Fibroblast of mammary gland (primary cell): ENCODE data around the gene TCN1.

Experiments
- DNase-seq: peaks from one replicate; pipeline ENCODE4 v3.0.0-alpha.2; 2010; ENCODE audit warnings: low read depth
- H3K4me3 ChIP-seq: 2 replicates; pipeline ENCODE4 v1.5.1; 2011; ENCODE audit warnings: low read depth, mild to moderate bottlenecking, low read length, moderate library complexity; ENCODE audit not compliant: control insufficient read depth
- CTCF ChIP-seq: conservative IDR thresholded peaks from 2 replicates; pipeline ENCODE4 v1.5.1; 2011; ENCODE audit warnings: low read depth, low read length, inconsistent platforms; ENCODE audit not compliant: control insufficient read depth, insufficient read depth

Gene TCN1

GRCh38 chr11:59810911-59811259 is 55.4 kb downstream of the TCN1 start:
- H3K4me3 ChIP-seq: peak overlapping the region; percentile 99
- no peak for DNase-seq
- TF ChIP-seq CTCF: no peak

DNA sequence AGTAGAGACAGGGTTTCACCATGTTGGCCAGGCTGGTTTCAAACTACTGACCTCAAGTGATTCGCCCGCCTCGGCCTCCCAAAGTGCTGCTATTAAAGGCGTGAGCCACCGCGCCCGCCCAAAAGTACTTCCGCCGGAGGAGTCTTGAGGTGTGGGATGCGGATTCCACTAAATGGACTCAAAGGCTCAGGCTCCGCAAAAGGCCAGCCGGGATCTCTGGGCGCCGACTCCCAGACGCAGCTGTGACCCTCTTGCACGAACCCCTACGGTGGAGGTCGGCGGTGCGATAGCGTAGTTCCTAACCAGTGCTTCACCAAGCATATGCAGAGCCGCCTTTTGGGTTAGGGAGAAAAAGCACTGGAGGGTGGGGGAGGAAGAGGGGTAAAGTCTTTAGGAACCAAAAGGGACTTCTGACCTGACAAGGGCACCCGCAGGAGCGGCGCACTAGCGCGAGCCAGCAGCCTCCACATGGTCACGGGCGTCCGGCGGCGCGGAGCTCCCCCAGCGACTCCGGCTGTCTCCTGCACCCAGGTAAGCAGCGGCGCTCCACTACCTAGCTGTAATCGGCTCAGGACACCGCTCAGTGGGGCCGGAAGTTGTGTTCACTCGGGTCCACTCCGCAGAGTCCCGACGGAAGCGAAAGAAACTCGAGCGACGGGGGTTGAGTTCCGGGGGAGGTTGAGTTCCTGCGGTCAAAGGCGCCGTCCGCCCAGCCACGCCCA is 55.9 kb downstream of the TCN1 start, which contains the start of gene MRPL16:
Gene MRPL16, minus strand, starts transcription at position 590 of the 722 bp plus-strand sequence. Its CDS starts 120 bp downstream, at position 470.
- peak within 1 kb of the TSS; percentile 99 for H3K4me3 ChIP-seq
- TF ChIP-seq CTCF: no peak
- peak; percentile 86 for DNase-seq

DNA sequence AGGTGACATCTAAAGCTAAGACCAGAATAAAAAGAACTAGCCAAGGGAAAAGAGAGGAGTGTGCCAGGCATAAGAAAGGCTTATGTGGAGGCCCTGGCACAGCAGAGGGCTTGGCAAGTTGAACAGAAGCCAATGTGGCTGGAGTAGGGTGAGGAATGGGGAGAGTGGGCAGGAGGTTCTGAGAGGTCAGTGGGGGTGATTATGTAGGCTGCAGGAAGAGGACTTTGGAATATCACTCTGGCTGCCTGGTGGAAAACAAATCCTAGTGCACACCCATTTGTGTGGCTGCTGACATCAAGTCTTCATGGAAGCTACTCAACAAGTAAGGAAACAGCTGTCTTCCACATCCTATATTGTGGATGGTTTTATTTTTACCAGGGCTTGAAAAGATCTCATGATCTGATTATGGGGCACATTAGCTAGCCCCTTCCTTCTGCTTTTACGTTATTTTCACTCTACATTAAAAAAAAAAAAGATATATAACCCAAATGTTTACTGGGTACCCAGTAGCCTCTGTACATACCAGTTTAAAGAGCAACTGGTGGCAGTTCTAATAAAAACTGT is 59.2 kb downstream of the TCN1 start:
- DNase-seq: no peak
- TF ChIP-seq CTCF: no peak
- H3K4me3 ChIP-seq: no peak overlapping the region

DNA sequence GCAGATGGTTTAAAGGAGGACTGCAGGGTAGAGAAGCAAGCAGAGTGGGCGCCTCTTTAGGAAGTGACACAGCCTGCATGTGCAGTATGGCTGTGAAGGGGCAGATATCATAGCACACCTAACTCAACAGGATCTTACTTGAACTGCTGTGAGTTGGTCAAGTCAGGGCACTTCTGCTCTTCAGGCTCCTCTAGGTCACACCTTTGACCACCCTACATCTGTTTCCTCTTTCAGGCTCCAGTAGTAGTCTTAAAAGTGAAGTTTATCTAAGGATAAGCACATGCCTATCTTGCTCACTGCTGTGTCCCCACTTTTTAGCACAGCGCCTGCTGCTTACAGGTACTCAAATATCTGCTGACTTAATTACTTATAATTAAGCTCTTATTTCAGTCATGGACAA is 62.2 kb downstream of the TCN1 start:
- TF ChIP-seq CTCF: no peak
- no peak overlapping the region for H3K4me3 ChIP-seq
- no peak for DNase-seq
